LoVo (cell line): Measurements from ENCODE around the gene RRAS.
"Not testable (repeated sequence)": the region's sequence is repeated elsewhere in the genome, so short reads cannot be mapped to it uniquely, and the experiment has no call there.

Source experiments
- DNase-seq: peaks from one replicate; pipeline ENCODE4 v3.0.0-alpha.2; 2016; ENCODE audit warnings: low spot score

The RRAS gene

DNA sequence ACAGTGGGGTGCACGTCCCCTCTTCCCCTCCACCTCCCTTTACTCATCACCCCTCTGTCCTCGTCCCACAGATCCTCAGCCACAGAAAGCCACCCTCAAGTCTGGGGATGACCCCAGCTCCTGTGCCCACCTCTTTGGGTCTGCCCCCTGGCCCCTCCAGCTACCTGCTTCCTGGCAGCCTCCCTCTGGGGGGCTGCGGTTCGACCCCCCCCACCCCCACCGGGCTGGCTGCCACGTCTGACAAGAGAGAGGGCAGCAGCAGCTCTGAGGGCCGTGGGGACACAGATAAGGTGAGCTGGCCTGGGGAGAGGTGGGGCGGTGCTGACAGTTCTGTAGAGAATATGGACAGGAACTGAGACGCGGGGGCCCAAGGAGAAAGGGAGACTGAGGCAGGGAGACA is 14.6 kb upstream of the RRAS start:
- DNase-seq: no peak

DNA sequence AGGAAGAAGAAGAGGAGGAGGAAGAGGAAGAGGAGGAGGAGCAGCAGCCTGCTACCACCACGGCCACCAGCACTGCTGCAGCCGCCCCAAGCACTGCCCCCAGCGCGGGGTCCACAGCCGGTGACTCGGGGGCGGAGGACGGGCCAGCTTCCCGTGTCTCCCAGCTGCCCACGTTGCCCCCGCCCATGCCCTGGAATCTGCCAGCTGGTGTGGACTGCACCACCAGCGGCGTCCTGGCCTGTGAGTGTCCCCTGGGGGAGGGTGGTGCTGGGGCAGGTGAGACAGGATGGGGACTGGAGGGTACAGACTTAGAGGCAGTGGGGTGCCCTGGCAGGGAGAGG is 13.5 kb upstream of the RRAS start:
- no peak for DNase-seq

DNA sequence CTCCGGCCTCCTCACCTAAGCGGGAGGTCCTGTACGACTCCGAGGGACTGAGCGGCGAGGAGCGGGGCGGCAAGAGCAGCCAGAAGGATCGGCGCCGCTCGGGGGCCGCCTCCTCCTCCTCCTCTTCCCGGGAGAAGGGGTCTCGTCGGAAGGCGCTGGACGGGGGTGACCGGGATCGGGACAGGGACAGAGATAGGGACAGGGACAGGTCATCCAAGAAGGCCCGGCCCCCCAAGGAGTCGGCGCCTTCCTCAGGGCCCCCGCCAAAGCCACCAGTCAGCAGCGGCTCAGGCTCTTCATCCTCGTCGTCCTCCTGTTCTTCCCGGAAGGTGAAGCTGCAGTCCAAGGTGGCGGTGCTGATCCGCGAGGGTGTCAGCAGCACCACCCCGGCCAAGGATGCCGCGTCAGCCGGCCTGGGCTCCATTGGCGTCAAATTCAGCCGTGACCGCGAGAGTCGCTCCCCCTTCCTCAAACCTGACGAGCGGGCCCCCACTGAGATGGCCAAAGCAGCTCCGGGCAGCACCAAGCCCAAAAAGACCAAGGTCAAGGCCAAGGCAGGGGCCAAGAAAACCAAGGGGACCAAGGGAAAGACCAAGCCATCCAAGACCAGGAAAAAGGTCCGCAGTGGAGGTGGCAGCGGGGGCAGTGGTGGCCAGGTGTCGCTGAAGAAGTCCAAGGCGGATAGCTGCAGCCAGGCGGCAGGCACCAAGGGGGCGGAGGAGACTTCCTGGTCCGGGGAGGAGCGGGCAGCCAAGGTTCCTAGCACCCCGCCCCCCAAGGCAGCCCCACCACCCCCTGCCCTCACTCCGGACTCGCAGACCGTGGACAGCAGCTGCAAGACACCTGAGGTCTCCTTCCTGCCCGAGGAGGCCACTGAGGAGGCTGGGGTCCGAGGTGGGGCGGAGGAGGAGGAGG is 12.9 kb upstream of the RRAS start:
- no peak for DNase-seq

- DNase-seq: no peak
Measured at GRCh38 chr19:49651820-49652550, 12.0 kb upstream of the RRAS start.

- no peak for DNase-seq
Measured at GRCh38 chr19:49651029-49651819, 11.3 kb upstream of the RRAS start.

DNA sequence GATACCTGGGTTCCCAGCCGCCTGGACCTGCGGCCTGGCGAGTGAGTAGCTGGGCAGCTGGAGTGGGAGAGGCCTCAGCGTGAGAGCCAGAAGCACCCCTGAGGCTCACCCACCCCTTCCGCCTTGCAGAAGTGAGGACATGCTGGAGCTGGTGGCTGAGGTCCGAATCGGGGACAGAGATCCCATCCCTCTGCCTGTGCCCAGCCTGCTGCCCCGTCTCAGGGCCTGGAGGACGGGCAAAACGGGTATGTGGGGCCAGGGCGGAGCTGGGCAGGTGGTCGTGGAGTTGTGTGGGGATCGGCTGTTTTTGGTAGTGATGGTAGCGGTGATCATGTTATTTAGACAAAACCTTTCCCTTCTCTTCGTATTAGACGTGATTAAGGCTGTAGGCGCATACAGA is 6.6 kb upstream of the RRAS start:
- DNase-seq: no peak

- DNase-seq: no peak
Measured at GRCh38 chr19:49645995-49646394, 6.1 kb upstream of the RRAS start.

- DNase-seq: no peak
Measured at GRCh38 chr19:49645592-49645991, 5.6 kb upstream of the RRAS start.

DNA sequence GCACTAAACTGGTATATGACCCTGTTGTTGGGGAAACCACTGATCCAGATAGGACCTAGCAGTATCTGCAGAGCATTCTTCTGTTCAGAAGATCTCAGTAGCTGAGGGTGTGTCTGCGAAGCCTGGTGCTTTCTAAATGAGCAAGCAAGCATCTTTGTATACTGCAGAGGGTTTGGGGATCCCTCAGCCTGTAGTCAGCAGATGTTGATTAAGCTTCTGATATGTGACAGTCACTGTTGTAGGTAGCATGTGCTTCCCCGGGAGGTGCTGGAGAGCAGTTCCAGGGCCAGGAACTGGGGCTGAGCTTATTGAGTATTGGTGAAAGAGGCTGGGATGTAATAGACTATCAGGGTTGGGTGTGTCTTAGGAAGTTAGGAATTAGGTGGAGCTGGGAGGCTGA is 3.5 kb upstream of the RRAS start:
- no peak for DNase-seq

- DNase-seq: peak; percentile 29
Measured at GRCh38 chr19:49642492-49643035, 2.6 kb upstream of the RRAS start.

DNA sequence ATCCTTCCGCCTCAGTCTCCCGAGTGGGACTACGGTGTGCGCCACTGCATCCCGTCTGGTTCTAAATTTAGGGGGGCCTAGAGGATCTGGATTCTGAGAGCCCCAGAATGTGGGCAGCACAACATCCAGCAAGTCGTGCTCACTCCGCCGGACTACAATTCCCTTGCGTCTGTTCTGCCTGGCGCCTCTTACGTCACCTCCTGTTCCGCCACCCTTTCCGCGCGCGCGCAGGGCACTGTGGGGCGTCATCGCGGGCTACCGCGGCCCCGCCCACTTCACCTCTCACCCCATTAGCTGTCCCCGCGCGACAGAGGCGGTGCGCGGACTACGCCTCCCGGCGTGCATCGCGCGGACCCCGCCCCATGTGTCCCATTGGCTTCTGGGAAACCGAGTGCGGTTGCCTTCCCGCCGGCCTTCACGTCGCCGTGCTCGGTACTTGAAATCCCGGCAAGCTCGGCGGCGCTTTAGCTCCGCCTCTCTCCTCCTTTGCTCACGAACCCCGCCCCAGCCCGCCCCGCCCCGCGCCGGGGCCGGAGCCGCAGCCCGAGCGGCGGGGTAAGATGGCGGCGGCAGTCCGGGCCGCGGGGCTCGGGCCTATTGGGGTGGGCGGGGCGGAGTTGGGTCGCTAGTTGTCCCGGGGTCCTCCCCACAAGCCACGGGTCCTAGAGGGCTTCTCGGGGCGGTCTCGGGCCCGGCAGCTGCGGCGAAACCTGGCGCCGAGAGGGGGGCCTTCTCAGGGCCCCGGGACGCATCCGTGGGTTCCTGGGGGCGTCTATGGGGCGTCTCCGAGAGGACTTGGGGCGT is 1.9 kb upstream of the RRAS start, which contains the start of gene SCAF1:
TSS of gene SCAF1 (plus strand) at position 522 of the 804 bp plus-strand sequence. CDS start 2,818 bp downstream, outside the sequence.
- DNase-seq: peak; percentile 99

DNA sequence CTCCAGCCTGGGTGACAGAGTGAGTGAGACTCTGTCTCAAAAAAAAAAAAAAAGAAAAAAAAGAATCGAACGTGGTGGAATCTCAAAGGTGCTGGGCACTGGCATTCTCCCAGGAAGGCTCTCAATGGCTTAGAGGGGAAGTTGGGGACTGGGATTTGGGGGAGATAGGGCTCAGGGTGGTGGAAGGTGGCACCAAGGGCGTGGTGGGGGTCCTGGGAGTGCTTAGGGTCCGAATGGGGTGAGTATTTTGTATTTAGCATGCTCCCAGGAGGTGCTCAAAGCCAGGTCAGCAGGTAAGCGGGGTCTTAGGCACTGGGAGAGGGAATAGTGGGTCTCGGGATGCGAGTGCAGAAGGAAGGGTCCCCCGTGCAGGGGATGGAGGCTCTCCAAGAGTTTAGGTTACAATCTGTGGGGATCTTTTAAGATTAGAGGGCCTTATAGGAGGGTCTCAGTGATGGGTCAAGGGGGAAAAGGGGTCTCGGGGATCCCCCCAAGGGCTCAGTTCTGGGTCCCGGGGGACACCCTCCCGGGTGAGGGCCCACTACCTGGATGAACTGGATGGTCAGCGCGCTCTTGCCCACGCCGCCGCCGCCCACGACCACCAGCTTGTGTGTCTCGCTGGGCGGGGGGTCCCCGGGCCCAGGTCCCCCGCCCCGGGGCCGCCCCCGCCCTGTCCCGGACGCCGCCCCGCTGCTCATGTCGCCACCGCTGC is 386 bp downstream of the RRAS start:
- no peak for DNase-seq

DNA sequence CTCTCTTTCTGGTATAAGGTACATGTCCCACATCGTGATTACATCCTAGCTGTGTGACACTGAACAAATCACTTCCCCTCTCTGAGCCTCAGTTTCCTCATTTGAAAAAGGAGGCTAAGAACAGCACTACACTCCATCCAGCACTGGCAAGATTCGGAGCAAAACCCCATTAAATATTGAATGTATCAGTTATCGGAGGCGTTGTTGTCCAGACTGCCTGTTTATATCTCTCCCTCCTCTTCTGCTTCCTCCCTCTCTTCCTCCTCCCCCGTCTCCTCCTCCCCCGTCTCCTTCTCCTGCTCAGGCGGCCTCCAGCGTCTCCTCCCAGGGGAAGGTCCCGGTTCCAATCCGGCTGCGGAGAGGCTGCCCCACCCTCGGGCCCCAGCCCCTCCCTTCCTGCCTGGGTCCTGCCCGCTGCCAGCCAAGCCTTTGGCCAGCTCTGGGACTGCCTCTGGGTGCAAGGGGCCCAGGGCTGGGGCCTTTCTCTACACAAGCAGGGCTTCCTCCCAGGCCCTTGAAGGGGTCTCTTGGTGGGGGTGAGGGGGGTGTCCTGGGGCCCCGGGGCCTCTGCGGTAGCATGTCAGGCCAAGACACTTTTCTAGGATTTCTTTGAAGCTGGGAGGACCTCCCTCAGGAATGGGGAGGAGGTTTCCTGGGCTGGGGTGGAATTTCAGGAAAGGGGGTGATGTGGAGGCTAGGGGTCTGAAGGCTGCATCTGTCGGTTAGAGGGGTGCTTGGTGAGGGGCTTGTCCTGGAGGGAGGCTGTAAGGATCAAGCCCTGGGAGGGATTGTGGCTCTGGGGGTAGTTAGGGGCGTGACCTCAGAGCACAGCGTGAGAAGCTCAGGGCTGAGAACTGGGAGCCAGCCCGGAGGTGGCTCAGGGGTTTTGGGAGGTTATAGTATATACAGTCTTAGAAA is 1.9 kb downstream of the RRAS start:
- DNase-seq: peak; percentile 85

DNA sequence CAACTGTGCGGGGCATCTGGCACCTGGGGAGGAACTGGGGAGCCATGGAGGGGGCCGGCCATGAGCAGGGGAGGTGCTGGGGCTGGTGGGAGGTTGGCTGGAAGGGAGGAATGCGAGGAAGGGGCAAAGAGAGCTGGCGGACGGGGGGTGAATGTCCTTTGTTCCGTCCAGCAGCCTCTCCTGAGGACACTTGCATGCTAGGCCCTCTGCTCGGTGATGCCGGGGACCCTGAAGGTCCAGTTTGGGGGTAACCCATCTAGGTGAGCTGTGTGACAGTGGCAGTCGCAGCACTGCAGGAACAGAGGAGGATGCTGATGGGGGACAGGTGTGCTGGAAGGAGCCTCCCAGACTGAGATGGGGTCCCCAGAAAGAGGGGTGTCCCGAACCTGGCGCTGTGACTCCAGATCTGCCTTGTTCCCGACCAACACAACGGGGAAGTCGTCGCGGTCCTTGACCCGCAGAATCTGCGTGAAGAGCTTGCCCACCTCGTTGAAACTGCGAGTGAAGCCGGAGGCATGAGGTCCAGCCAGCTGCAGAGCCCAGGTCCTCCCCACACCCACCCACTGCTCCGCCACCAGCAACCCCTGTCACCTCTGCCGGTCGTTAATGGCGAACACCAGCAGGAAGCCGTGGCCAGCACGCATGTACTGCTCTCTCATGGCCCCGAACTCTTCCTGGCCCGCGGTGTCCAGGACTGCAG is 3.6 kb downstream of the RRAS start:
- DNase-seq: no peak

GRCh38 chr19:49635530-49636232 is 4.3 kb downstream of the RRAS start:
- no peak for DNase-seq

DNA sequence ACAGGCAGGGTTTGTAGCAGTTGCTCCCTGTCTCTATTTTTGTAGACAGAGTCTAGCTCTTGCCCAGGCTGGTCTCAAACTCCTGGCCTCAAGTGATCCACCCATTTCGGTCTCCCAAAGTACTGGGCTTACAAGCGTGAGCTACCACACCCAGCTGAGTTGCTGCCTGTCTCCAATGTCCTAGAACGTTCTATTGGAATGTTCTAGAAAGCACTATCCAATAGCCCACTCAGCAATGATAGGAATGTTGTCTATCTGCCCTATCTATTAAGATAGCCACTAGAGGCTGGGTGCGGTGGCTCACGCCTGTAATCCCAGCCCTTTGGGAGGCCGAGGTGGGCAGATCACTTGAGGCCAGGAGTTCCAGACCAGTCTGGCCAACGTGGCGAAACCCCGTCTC is 6.7 kb downstream of the RRAS start:
- DNase-seq: not testable (repeated sequence)

GRCh38 chr19:49632576-49632975 is 7.4 kb downstream of the RRAS start:
- DNase-seq: no peak

GRCh38 chr19:49631610-49632192 is 8.2 kb downstream of the RRAS start:
- DNase-seq: no peak
